GM19193 (cell line): Measurements from ENCODE around the gene STIP1.
A peak's percentile ranks its signal among the peaks of the same experiment; 100 is the strongest.

Experiments used
- POLR2A ChIP-seq: IDR thresholded peaks from 4 replicates; pipeline ENCODE4 v1.6.1; 2011; ENCODE audit not compliant: insufficient read depth, insufficient read length; ENCODE audit errors: extremely low read depth

The STIP1 gene

GRCh38 chr11:64206457-64207255 lies 20.7 kb downstream of the STIP1 start, which contains the start of gene FERMT3:
Gene FERMT3 (plus strand): TSS chr11:64206721. CDS start chr11:64207365, 644 bp downstream.
- peak; percentile 71 for TF ChIP-seq POLR2A

GRCh38 chr11:64207256-64208085 lies 21.5 kb downstream of the STIP1 start:
- TF ChIP-seq POLR2A, result peak; percentile 67

DNA sequence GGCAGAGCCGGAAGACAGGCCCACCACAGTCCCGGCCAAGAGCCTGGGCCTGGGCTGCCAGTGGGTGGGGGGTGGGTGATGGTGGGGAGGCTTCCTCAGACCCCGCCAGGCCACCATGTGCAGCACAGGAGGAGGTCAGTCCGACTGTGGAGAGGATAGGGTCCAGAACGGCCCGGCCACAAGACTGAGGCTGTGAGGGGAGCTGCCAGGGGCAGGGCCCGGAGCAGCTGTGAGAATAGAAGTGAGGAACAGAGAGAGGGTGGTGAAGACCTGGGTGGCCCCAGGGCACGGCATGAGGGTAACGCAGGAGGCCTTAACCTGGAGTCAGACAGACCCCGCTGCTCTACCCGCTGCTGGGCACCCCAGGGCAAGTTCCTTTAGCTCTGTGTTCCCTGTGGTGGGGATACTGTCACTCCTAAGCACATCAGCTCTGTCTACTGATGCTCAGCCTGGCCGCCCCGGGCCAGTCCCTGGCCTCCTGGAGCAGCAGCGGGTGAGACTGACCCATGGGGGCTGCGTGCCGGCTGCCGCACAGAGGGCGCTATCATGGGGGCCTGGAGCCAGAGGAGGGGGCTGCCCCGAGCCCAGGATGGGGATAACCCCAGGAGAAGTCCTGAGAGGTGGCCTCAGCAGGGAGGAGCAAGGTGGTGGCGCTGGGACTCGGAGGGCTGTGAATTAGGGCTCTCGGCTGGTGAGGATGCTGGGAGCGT lies 22.3 kb downstream of the STIP1 start:
- TF ChIP-seq POLR2A, result no peak

DNA sequence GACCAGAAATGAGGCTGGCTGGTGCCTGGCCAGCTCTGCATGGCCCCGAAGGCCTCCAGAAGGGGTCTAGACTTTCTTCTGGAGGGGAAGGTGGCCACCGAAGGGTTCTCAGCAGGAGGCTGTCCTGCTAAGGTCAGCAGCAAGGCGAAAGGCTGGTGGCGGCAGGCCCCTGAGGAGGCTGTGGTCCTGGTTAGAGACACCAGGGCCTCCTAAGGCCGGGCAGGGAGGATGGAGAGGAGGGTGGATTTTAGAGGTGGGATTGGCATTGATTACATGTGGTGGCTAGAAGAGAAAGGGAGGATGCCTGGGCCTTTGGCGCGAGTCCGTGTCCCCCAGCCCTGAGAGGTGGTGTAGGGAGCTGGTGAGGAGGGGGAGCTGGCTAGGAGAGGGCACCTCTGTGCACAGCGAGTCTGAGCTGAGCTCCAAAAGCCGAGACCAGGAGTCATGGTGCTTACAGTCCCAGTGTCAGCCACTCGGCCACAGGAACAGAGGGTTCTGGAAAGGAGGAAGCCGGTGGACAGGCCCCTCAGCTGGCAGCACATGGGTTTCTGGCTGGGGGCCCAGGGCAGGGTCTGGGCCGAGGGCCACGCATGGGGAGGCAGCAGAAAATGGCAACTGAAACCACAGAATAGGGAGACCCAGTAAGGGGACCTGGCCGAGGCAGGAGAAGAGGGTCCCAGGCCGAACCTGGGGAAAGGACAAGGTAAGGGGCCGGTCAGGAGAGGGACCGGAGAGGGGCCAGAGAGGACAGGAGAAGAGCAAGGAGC lies 23.0 kb downstream of the STIP1 start:
- no peak for TF ChIP-seq POLR2A

DNA sequence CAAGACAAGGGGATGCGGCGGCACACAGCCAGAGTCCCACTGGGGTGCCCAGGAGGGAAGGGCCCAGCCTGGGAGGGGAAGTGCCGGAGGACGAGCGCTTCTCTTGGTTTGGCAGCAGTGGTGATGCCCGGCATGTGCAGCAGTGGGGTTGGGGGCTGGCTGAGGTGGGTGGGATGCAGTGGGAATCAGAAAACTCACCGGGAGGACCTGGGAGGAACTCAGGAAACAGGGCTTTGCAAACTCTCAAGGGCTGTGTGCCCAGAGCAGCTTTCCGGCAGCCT lies 23.5 kb downstream of the STIP1 start:
- no peak for TF ChIP-seq POLR2A

DNA sequence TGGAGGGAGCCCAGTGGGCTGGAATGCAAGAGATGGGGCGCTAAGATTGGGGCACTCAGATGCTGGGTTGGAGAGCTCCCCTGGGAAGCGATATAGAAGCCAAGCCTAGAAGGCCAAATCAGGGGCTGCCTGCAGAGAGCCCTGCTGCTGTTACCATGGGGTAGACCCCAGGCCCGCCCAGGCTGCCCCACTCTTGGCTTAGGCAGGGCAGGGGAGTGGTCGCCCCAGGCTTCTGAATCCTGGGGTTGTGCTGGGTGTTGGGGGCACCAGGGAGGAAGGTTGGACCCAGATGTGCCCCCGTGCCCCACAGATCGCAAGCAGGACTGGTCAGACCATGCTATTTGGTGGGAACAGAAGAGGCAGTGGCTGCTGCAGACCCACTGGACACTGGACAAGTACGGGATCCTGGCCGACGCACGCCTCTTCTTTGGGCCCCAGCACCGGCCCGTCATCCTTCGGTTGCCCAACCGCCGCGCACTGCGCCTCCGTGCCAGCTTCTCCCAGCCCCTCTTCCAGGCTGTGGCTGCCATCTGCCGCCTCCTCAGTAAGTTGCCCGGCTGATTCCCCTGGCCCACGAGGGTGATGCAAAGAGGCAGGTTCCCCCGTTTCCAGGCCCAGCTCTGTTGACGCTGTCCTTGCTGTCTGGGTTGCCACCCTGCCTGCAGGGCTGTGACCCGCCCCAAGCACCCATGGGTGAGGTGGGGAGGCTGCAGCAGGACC lies 24.5 kb downstream of the STIP1 start:
- TF ChIP-seq POLR2A, result no peak

- no peak for TF ChIP-seq POLR2A
These were observed 25.4 kb downstream of the STIP1 start for GRCh38 chr11:64211181-64211872.

DNA sequence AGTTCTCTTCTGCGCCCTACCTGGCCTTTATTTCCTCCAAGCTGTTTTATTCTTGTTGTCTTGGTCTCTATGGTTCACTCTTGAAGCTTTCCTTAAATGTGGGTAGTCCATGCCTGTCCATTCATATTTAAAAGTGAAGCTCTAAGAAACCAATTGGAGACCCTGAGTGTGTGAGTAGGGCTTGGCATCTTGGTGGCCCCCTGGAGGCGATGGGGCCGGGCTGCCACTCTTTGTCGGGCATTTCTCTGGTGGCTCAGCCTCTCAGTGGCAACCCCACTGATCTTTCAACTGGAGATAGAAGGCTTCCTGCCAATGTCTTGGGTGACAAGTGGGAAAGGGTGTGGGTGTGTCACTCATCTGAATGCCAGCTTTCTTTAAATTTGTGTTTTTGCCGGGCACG lies 30.9 kb downstream of the STIP1 start:
- no peak for TF ChIP-seq POLR2A

DNA sequence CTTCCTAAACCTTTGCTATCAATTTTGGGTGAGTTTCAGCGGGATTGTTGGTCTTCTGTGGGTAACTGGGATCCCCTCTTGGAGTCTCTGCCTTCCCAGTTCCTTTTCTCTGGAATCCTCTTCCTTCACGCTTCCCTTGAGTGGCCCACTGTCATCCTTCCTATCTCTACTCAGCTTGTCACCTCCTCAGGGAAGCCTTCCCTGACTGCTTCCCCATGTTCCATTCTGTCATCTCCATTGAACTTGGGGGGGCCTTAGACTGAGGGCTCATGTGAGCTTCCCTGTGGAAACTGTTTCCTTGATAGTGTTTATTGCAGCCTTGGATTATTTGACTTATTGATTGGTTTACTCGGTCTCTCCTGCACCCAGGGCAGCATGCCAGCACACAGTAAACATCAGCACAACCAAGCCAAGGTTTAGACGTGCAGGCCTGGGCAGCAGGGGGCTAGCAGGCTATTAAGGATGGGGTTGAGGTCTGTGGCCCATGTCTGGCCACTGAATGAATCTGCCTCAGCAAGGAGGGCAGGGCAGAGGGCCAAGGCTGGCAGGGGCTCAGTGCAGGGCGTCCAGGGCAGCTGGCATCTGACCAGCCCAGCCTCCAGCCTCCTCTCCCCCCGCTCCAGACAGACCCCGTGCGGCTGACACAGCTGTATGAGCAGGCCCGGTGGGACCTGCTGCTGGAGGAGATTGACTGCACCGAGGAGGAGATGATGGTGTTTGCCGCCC lies 32.8 kb downstream of the STIP1 start:
- no peak for TF ChIP-seq POLR2A

GRCh38 chr11:64219354-64219684 lies 33.3 kb downstream of the STIP1 start:
- TF ChIP-seq POLR2A, result no peak

- no peak for TF ChIP-seq POLR2A
These were observed 33.8 kb downstream of the STIP1 start for GRCh38 chr11:64219755-64220154.

DNA sequence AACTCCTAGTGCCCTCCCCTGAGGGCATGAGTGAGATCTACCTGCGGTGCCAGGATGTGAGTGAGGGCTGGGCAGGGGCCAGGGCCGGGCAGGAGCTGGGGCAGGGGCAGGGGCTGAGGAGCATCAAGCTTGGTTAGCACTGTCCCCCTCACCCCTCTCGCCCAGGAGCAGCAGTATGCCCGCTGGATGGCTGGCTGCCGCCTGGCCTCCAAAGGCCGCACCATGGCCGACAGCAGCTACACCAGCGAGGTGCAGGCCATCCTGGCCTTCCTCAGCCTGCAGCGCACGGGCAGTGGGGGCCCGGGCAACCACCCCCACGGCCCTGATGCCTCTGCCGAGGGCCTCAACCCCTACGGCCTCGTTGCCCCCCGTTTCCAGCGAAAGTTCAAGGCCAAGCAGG lies 34.3 kb downstream of the STIP1 start:
- no peak for TF ChIP-seq POLR2A

DNA sequence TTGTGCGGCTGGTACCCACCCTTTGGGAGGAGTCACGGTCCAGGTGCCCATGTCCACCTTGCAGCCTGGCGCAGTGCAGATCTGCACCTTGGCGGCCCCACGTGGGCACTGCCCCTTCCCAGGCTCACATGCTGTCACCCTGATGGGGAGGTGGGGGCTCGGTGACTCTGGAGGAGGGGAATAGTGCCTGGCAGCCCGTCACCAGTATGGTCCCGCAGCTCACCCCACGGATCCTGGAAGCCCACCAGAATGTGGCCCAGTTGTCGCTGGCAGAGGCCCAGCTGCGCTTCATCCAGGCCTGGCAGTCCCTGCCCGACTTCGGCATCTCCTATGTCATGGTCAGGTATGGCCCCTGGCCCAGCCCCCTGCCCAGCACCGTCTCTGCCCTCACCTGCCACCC lies 34.8 kb downstream of the STIP1 start:
- TF ChIP-seq POLR2A, result no peak
